ENCODE data around the gene STARD9. TPM values are rescaled to one million over a fixed set of nuclear protein-coding genes. Genes with fewer than 3 reads are reported as not detected.
"Not testable (repeated sequence)": the region's sequence is repeated elsewhere in the genome, so short reads cannot be mapped to it uniquely, and the experiment has no call there.

Gene STARD9
- polyA plus RNA-seq, 3 donors = 8.9 to 16.1 (median 10.3) TPM

DNA sequence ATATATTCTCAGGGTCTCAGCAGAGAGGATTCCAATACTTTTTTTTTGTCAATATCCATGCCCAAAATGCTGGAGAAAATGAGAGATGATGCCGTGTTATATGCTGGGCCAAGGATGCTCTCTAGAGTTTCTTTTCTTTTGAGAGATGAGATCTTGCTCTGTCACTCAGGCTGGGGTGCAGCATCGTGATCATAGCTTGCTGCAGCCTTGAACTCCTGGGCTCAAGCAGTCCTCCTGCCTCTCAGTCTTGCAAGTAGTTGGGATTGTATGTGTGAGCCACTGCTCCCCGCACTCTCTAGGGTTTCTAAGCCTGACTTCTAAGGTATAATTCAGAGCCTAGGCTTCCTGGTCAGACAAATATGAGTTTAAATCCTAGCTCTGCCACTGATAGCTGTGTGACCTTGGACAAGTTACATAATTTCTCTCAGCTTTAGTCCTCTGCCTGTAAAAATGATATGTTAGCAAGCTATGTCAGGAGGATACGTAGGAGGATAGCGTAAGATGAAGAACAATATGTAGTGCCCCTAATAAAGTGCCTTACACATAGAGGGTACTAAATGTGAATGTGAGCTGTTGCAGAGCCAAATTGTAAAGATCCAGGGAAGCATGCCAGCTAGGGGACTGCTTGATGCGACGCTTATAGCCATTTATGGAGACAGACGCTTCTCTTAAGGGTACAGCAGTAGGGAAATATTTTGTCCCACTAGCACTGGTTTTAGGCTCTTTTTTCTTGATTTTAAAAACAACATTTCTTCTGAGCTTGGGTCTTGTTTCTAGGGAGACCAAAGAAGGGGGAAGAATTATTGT is 7.4 kb downstream of the STARD9 start:
- DNase-seq (ENCODE audit: extremely low read depth in 1 of 11, low read depth in 9 of 11, low spot score in 4 of 11) = no peak

DNA sequence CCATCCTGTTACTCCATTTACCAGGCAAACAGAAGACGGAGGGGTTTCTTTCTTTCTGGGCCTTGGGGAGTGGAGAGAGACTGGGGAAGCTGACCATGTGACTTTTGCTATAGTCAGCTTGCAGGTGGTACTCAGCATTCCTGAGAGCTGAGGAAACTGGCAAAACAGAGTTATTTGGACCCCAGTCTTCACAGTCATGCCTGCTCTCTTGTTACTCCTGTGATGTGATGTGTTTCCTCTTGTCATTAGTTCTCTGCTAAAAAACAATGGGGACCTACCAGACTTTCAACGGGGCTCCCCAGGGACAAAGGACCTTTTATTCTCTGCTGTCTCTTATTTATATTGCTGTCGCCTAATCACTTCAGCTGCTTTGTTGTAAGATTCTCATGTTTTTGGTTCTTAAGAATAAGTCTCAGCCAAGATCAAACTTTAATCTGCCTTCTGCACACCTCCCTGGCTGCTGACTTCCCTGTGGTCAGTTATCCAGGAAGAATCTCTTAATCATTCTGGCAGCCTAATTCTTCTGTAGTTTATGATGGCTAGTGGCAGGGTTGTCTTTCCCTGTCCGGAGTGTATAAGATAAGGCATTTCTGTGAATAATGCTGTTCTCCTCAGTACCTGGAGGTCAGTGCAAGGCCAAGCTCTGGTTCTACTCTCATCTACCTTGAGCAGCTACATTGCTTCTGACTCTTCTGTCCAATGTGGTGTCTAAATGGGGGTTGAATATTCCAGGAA is 8.8 kb downstream of the STARD9 start:
- DNase-seq (ENCODE audit: extremely low read depth in 1 of 11, low read depth in 9 of 11, low spot score in 4 of 11) = no peak

DNA sequence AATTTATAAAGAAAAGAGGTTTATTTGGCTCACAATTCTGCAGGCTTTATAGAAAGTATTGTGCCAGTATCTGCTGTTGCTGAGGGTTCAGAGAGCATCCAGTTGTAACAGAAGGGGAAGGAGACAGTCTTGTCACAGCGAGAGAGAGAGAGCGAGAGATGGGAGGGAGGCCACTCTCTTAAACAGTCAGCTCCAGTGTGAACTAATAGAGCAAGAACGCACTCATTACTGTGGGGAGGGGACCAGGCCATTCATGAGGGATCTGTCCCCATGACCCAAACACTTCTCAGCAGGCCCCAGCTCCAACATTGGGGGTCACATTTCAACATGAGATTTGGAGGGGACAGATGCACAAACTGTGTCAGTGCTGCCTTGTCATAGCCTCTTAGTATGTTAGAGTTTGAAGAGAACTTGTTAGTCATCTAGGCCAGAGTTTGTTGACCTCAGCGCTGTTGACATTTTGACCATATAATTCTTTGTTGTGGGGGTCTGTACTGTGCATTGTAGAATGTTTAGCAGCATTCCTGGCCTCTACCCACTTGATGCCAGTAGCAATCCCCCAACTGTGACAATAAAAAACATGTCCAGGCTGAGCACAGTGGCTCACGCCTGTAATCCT is 15.3 kb downstream of the STARD9 start:
- DNase-seq (ENCODE audit: extremely low read depth in 1 of 11, low read depth in 9 of 11, low spot score in 4 of 11) = no peak

DNA sequence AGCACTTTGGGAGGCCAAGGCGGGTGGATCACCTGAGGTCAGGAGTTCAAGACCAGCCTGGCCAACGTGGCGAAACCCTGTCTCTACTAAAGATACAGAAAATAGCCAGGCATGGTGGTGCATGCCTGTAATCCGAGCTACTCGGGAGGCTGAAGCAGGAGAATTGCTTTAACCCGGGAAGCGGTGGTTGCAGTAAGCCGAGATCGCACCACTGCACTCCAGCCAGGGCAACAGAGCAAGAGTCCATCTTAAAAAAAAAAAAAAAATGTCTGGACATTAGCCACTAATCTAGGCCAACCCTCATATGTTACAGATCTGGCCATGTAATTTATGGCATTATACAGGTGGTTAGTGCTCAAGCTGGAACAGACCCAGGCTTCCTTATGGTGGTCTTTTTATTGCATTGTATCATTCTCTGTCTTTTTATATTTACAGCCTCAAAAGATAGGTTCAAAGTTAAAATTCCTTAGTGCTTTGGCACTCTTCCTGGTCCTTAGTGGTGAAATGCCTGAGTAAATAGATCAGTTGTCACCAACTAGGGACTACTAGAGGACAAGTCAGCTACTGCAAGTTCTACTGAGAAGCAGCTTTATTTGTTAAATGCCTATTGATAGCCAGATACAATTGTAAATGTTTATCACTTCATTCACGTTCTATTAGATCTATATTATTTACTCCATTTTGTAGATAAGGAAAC is 16.0 kb downstream of the STARD9 start:
- DNase-seq (ENCODE audit: extremely low read depth in 1 of 11, low read depth in 9 of 11, low spot score in 4 of 11) = no peak

DNA sequence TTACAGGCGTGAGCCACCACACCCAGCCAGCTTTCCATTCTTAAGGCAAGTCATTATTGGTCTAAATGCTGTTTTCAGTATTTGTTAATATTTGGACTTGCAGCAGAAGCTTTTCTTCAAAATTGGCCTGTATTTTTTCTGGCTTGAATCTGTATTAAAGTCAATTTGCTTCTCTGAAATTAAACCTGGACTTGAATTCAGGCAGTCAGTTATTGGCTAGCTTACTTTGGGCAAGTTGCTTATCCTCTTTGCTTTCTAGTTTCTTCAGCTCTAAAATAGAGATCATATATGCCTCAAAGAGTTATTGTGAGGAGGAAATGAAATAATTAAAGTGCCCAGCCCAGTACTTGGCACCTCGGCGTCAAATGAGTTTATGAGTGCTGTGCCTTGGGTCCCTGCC is 17.3 kb downstream of the STARD9 start:
- DNase-seq (ENCODE audit: extremely low read depth in 1 of 11, low read depth in 9 of 11, low spot score in 4 of 11) = no peak

DNA sequence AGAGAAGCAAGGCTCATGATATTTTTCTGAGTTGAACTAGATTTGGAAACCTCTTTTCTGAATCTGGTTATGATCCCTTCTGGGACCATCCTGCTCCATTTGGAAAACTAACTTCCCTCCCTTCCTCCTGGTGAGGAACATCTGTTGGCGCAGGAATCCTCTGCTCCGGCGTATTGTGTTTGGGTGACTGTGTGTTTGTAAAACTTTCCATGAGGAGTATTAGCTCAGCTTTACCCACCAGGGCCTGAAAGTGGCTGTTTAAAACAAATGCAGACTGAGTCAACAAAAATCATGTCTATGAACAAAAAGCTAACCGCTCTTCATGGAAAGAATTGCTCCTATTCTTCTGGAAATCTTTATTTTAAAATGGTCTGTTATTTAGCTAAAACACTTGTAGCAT is 17.7 kb downstream of the STARD9 start:
- DNase-seq (ENCODE audit: extremely low read depth in 1 of 11, low read depth in 9 of 11, low spot score in 4 of 11) = no peak

DNA sequence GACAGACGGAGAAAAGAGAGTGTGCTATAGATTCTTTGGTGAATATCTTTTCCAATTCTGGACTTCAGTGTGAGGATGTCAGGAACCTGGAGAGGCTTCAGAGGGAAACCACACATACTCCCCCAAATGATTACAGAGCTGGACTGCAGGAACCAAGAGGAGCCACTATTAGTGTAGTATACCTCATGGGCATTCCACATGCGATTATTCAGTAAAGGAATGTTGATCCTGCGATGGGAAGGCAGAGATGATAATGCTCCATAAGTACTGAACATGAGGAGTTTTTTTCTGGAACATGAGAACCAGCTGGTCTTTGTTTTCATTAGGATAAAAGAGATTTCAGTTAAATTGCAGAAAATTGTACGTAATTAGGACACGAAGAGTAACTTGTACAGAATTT is 18.7 kb downstream of the STARD9 start:
- DNase-seq (ENCODE audit: extremely low read depth in 1 of 11, low read depth in 9 of 11, low spot score in 4 of 11) = no peak

DNA sequence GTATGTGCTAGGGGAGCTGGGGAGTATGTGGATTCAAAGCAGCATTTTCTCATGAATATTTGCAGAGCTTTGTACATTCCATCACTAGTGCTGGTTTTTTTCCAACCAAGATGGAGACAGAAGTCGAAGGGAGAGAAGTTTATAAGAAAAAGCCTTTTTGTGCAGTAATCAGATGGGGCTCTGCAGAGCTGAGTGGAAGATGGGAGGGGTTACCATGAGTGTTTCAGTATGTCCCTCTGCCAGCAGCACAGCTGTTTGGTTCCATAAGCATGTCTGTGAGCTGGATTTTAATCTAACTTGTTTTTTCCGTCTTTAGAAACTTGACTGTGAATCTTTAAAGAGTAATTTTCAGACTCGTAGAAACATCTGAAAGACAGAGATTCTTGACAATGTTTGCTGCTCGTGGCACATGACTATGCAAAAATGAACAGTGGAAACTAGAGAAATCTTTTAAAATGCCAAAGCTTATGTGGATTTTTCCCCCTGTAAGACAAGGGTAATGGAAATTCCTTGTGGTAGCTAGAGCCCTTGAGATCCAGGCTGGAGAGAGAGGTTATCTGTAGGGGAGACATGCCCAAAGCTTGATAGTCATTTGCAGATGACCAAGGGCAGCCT is 20.3 kb downstream of the STARD9 start:
- peak in 3 of 11 donors; percentile 58 to 70 (median 58) for DNase-seq (ENCODE audit: extremely low read depth in 1 of 11, low read depth in 9 of 11, low spot score in 4 of 11)

DNA sequence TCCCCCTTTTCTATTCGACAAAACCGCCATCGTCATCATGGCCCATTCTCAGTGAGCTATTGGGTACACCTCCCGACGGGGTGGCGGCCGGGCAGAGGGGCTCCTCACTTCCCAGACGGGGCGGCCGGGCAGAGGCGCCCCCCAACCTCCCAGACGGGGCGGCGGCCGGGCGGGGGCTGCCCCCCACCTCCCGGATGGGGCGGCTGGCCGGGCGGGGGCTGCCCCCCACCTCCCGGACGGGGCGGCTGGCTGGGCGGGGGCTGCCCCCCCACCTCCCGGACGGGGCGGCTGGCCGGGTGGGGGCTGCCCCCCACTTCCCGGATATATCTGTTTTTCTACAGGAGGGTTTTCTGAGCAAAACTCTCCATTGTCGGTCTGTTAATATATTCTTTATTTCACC is 25.9 kb downstream of the STARD9 start:
- not testable (repeated sequence) for DNase-seq (ENCODE audit: extremely low read depth in 1 of 11, low read depth in 9 of 11, low spot score in 4 of 11)

DNA sequence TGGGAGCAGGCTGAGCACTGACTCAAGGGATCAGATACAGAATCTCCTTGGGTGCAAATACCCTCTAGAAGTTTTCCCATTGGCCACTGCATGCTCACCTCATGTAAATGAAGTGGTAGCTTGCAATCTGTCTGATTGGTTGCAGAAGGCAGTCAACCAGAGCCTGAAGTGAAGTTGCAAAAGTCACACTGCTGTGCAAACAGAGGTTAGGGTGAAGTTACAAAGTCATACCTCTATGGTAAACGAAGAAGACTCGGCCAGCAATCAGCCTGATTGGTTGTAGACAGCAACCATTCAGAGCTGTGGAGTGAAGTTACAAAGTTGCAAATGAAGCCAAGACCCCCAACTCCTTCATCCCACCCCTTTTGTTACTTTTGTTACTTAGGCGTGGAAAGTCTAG is 27.1 kb downstream of the STARD9 start:
- no peak for DNase-seq (ENCODE audit: extremely low read depth in 1 of 11, low read depth in 9 of 11, low spot score in 4 of 11)

DNA sequence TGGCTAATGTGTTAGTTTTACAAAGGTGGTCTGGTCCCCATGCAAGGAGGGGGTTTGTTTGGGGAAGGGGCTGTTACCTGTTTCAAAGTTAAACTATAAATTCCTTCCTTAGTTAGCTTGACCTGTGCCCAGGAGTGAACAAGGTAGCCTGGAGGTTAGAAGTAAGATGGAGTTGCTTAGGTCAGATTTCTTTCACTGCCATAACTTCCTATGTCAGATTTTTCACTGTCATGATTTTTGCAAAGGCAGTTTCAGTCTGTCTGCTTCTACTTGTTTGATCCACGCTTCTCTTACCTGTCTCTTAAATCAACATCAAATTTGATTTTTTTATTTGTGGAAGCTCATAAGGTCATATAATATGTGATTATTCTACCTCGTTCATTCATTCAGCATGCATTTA is 28.6 kb downstream of the STARD9 start:
- DNase-seq (ENCODE audit: extremely low read depth in 1 of 11, low read depth in 9 of 11, low spot score in 4 of 11) = no peak

DNA sequence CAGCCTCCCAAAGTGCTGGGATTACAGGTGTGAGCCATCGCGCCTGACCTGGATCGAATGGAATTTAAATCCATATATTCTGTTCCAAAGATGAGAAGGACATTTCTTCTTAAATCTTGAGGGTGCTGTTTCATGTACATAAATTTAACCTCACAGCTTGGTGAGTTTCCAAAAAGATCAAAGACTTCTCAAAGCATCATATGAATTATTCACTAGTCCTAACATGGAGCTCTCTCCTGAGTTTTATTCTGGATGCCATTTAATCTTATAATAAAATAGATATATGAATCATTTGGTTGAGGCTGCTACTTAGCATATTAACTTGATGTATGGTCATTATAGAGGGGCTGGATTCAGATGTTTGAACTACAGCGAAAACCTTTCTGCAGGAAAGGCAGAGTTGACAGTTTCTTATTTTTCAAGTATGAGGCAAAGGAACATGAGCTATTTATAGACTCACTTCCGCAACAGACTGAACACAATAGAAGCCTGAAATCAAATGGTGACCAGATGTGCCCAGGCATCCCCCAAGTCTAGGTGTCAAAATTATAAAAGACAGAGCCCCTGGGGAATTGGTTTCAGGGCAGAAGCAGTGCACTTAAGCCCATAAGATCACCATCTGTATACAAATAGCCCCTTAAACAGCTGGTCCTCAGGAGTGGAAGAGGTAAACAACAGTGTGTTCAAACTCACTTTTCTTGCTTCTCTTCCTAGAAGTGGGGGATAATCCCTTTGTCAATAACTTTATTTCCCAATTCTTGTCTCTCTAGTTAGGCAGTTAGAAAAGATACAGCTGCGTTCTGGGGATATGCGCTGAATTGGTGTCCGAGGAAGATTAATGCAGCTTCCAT is 29.7 kb downstream of the STARD9 start:
- no peak for DNase-seq (ENCODE audit: extremely low read depth in 1 of 11, low read depth in 9 of 11, low spot score in 4 of 11)

DNA sequence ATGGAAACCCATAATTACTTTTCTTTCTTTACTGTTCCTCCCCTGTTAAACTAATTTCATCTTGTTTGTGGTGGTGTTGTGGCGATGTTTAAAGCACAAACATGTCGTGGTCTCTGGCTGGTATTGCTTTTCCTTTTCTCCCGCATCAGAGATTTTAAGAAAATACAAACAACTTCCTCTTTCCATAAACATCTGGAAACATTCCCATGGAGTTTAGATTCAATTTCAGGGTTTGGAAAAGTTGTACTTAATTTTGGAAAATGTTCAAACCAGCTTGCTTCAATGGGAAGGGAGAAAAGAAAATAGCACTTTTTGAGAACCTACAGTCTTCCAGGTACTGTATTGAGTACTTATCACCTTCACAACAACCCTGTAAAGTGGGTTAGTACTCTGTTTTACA is 30.4 kb downstream of the STARD9 start:
- no peak for DNase-seq (ENCODE audit: extremely low read depth in 1 of 11, low read depth in 9 of 11, low spot score in 4 of 11)

DNA sequence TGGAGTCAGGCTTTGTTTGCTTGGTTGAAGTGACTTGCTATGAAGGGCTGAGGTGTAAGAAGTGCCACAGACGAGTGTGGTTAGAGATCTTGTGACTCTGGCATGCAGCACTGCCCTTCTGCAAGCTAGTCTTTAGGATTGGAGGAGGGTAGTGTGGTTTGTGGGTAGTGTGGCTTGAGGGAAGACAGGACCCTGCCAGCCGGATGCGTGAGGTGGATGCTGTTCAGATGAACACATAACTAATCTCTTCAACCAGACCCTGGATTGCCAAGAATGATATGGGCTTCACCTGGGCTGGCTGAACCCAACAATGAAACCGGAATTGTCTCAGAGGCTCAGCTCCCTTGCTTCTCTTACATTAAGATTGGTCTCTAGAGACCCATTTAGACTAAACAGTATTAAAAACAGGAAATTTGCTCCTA is 32.7 kb downstream of the STARD9 start:
- DNase-seq (ENCODE audit: extremely low read depth in 1 of 11, low read depth in 9 of 11, low spot score in 4 of 11) = no peak

DNA sequence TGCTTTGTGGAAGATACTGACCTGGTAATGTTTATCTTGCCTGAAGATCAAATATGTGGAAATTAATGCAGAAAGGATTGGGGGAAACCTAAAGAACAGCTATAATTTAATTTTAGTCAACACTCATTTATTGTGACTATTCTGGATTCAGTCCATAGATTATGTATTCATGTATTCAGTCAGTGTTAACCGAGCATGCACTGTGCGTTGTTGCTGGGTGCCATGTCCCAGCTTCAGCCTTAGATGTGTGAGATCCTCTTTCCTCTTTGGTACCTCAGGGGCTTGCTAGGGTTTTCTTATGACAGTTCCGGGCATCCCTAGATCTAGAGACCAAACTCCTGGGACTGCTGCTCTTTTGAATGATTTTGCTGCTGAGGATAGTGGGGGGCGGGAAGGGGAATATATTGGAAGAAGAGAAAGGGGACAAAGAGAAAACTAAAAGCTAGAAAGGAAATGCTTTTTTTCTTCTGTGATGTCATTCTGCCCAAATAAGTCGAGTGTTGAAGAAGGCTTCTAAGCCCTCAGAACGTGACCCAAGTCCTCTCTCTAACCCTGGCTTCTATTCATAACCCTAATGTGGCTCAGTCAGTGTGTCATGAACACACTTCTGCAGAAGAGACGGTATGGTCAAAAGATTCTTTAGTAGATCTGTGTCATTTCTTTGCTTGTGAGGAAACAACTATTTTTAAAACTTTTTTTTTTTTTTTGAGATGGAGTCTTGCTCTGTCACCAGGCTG is 33.5 kb downstream of the STARD9 start:
- DNase-seq (ENCODE audit: extremely low read depth in 1 of 11, low read depth in 9 of 11, low spot score in 4 of 11) = no peak

DNA sequence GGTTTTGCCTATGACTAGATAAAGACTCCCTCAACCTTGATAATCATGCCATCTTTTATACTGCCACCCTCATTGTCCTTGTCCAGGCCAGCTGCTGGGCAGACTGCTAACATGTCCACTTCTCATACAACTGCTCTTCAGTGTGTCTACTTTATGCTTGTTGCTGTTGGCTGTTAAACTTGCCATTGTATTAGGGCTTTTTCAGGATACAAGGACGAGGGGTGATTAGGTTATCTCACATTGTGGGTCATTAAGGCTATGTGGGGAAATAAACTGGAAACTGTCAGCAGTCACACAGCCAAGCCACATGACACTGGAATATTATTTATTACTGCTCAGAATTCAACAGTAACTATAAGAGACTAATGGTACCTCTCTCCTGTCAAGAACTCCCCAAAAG is 36.1 kb downstream of the STARD9 start:
- no peak for DNase-seq (ENCODE audit: extremely low read depth in 1 of 11, low read depth in 9 of 11, low spot score in 4 of 11)

DNA sequence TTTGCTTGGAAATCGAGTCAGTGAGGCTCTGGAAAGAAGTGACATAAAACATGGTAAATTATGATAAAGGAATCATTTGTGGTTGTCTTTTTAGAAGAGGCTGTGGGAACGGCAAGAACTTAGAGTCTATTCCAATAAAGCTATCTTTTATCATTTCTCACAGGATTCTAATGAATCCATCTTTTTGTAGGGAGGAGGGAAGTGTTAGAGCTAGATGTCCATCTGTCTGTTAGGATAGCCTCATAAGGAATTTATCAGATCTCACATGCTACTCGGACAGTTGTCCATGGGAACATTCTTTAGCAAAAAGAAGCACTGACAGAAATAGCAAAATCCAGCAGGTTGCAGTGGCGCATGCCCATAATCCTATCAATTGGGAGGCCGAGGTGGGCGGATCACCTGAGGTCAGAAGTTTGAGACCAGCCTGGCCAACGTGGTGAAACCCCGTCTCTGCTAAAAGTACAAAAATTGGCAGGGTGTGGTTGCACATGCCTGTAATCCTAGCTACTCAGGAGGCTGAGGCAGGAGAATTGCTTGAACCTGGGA is 37.0 kb downstream of the STARD9 start:
- no peak for DNase-seq (ENCODE audit: extremely low read depth in 1 of 11, low read depth in 9 of 11, low spot score in 4 of 11)
